Dedifferentiated amniotic fluid mesenchymal stem cell (primary cell): Measurements from ENCODE around the gene PFKFB4.

ENCODE experiments used
- DNase-seq: peaks from one replicate; pipeline ENCODE4 v3.0.0-alpha.2; 2016; ENCODE audit errors: extremely low spot score

Gene PFKFB4

GRCh38 chr3:48584836-48585235 lies 28.2 kb upstream of the PFKFB4 start:
- no peak for DNase-seq

- DNase-seq: no peak
Measured at GRCh38 chr3:48581621-48582481, 25.2 kb upstream of the PFKFB4 start.

- no peak for DNase-seq
Measured at GRCh38 chr3:48576647-48577046, 20.0 kb upstream of the PFKFB4 start.

- no peak for DNase-seq
Measured at GRCh38 chr3:48575366-48575765, 18.8 kb upstream of the PFKFB4 start.

DNA sequence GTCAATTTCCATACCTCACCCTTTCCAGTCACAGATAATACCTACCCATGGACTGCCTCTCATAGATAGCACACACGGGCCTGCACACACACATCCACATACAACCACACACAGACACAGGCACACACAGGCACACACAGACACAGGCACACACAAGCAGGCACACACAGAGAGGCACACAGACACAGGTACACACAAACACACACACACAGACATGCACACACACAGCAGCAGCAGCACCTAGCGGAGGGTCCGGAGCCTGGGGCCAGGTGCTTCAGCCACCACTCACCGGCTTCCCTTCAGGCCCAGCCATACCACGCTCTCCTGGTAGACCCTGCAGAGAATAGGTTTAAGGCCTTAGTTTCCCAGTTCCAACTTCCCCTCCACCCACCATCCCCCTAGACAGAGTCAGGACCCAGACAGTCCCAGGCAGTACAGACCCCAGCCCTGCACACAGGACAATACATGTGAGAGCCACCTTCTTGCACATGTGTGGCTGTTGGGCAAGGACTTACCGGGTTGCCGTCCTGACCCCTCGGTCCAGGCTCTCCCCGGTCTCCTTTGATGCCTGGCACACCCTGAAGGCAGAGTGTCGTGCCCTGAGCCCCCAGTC lies 17.5 kb upstream of the PFKFB4 start:
- no peak for DNase-seq

GRCh38 chr3:48572517-48572916 lies 15.9 kb upstream of the PFKFB4 start:
- no peak for DNase-seq

DNA sequence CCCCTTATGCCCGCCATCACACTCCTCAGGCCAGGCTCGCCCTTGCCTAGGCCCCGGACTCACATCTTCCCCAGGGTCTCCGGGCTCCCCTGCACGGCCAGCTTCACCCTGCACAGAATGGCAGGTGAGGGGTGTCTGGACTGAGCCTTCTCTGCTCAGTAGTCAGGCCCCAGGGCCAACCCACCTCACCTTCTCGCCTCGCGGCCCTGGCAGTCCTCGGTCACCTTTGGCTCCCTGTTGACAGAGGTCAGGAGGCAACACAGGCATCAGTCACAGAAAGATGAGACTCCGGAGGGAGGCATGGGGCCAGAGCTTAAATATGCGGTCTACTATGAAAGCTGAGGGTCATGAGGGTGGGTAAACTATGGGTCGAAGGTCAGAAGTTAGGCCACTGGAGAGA lies 15.3 kb upstream of the PFKFB4 start:
- DNase-seq: no peak

DNA sequence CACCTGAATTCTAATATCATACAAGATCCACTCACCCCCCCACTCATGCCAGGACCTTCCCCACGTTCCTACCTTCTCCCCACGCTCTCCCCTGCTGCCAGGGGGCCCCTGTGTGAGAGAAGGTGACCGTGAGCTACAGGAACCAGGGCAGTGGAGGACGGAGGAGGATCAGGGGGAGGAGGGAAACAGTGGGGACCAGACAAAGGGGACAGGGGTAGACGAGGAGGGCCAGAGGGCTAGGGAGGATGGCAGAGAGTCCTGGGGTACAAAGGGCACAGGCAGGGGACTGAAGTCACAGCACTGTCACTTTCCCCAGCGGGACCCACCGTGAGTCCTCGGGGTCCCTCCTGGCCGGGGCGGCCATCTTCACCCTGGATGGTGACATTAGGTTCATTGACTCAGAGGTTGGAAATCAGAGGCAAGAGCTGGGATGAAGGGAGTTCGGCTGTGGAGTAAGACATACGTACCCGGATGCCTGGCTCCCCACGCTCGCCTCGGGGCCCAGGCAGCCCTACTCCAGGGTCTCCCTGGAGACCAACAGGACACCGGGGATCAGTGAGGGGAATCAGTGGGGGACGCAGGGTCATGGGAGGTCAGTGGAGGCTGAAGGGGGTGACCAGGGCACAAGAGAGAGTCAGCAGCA lies 13.3 kb upstream of the PFKFB4 start:
- DNase-seq: no peak

GRCh38 chr3:48569400-48569799 lies 12.8 kb upstream of the PFKFB4 start:
- DNase-seq: no peak

- DNase-seq: no peak
Measured at GRCh38 chr3:48568476-48568875, 11.9 kb upstream of the PFKFB4 start.

GRCh38 chr3:48567500-48567899 lies 10.9 kb upstream of the PFKFB4 start:
- DNase-seq: no peak

DNA sequence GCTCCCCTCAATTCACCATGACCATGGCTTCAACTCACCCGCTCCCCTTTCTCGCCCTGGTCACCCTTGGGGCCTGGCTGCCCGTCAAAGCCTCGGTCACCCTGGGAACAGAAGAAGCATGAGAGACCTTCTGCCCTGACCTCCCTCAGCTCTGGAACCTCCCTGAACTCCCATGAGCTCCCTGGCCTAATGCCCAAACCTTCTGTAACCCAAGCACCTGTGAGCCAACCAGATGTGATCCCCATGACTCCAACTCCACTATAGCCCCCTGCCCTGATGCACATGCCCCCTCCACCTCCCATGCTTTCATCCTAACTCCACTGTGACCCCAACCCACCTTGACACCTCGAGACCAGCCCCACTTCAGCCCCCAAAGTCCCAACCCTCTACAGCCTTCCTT lies 10.5 kb upstream of the PFKFB4 start:
- DNase-seq: no peak

DNA sequence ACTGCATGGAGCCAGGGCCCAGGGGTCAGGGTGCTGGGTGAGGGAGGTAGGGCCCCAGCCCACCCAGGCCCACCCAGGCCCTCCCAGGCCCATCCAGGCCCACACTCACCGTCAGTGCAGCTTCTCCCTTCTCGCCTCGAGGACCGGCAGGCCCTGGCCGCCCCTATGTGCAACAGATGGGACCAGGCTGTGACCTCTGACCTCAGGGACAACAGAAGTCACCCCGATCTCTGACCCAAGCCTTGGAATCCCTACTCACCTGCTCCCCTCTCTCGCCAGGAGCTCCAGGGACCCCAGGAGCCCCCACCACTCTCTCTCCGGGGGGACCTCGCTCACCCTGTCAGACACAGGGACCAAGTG lies 9.8 kb upstream of the PFKFB4 start:
- DNase-seq: no peak

DNA sequence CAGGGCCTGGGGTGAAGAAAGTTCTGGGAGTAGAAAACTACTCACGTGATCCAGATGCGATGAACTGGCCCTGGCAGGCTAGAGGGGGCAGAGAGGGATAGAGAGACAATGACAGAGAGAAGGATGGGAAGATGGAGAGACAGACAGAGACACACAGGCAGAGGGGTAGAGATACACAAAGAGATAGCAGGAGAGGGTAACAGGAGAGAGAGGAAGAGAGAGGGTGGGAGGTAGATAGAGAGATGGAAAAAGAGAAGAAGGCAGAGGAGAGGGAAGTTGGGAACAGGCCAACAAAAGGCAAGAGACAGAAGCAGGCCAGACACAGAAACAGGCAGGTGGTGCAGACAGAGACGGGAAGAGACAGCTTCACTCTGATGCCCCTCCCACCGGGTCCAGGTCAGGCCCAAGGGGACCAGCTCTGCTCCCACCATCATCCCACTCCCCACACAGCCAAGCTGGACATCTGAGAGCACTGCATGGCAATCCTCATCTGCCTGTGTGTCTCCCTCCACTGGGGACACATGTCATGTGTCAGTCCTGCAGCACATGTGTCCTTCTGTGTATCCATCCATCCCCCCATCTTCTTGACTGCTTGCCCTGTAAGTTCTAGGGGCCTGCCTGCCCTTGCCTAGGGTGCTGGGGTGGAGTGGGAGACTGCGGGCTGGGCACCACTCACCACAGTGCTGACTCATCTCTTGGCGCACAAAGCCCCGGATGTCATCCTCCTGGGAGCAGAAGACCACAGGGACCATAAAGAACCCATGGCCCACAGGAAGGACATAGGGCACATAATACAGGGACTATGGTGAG lies 9.2 kb upstream of the PFKFB4 start:
- peak; percentile 24 for DNase-seq

DNA sequence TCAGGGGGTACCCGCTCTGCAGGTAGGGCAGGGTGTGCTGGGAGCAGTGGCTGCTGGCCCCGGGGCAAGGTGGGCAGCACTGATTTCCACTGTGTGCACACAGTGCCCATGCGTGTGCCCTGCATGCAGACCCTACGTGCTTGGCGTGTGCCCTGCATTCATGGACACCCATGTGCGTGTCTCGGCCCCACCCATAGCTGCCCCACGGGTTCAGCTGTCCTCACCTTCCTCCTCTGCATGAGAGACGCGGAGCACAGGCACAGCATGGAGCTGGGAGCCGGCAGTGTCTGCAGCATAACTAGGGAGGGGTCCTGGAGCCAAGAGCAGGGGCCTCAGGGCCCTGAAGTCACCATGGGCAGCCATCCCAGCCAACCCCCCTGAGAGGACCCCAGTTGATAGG lies 8.6 kb upstream of the PFKFB4 start:
- DNase-seq: no peak

GRCh38 chr3:48564667-48565066 lies 8.1 kb upstream of the PFKFB4 start:
- no peak for DNase-seq

DNA sequence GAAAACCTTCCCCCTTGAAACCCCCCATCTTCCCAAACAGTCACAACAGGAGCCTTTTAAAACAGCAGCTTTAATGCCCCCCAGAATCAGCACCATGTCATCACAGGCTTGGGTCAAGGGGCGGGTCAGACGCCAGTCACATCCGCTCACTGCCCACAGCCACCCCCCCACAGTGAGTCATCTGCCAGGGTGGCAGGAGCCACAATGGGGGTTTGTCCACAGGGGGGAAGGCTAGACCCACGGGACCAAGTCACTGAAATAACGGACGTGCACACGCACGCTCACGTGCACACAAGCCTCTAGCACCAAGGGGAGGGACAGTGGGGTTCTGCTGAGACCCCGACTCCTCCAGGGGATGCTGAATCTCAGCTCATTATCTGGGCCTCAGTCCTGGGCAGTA lies 7.4 kb upstream of the PFKFB4 start:
- no peak for DNase-seq

GRCh38 chr3:48563382-48563918 lies 6.8 kb upstream of the PFKFB4 start, which contains the start of gene UCN2:
Gene UCN2 (minus strand): TSS chr3:48563781. CDS start chr3:48563124, 657 bp downstream.
- DNase-seq: no peak

GRCh38 chr3:48562367-48563095 lies 5.9 kb upstream of the PFKFB4 start:
- no peak for DNase-seq

GRCh38 chr3:48561045-48561736 lies 4.6 kb upstream of the PFKFB4 start:
- DNase-seq: no peak

GRCh38 chr3:48560648-48561018 lies 4.0 kb upstream of the PFKFB4 start:
- no peak for DNase-seq
